ELF-1 (cell line): ENCODE results near the gene PTGDS.

Experiments used
- DNase-seq: peaks from one replicate; pipeline ENCODE4 v3.0.0-alpha.2; 2016; ENCODE audit warnings: low read depth, low spot score

PTGDS gene

GRCh38 chr9:136957901-136958300 lies 19.4 kb upstream of the PTGDS start:
- DNase-seq, result no peak

- no peak for DNase-seq
Measured at GRCh38 chr9:136958473-136958872, 18.8 kb upstream of the PTGDS start.

- no peak for DNase-seq
Measured at GRCh38 chr9:136958898-136959850, 18.1 kb upstream of the PTGDS start.

GRCh38 chr9:136960212-136960937 lies 16.9 kb upstream of the PTGDS start:
- no peak for DNase-seq

- no peak for DNase-seq
Measured at GRCh38 chr9:136960938-136961275, 16.4 kb upstream of the PTGDS start.

- peak; percentile 49 for DNase-seq
Measured at GRCh38 chr9:136961279-136962065, 15.8 kb upstream of the PTGDS start.

GRCh38 chr9:136962163-136962562 lies 15.1 kb upstream of the PTGDS start:
- DNase-seq, result no peak

GRCh38 chr9:136962701-136963248 lies 14.5 kb upstream of the PTGDS start:
- DNase-seq, result no peak

GRCh38 chr9:136963341-136963740 lies 14.0 kb upstream of the PTGDS start:
- DNase-seq, result no peak

- no peak for DNase-seq
Measured at GRCh38 chr9:136963751-136964150, 13.6 kb upstream of the PTGDS start.

GRCh38 chr9:136964171-136964689 lies 13.1 kb upstream of the PTGDS start:
- DNase-seq, result no peak

GRCh38 chr9:136964833-136965422 lies 12.4 kb upstream of the PTGDS start:
- DNase-seq, result no peak

GRCh38 chr9:136965771-136966484 lies 11.4 kb upstream of the PTGDS start:
- no peak for DNase-seq

GRCh38 chr9:136968333-136969127 lies 8.8 kb upstream of the PTGDS start:
- no peak for DNase-seq

GRCh38 chr9:136969150-136969549 lies 8.2 kb upstream of the PTGDS start:
- no peak for DNase-seq

- DNase-seq, result no peak
Measured at GRCh38 chr9:136969774-136970173, 7.5 kb upstream of the PTGDS start.

- DNase-seq, result no peak
Measured at GRCh38 chr9:136970361-136970760, 6.9 kb upstream of the PTGDS start.

GRCh38 chr9:136971746-136972145 lies 5.6 kb upstream of the PTGDS start:
- DNase-seq, result no peak

GRCh38 chr9:136972335-136972734 lies 5.0 kb upstream of the PTGDS start:
- DNase-seq, result no peak

- DNase-seq, result no peak
Measured at GRCh38 chr9:136972743-136973142, 4.6 kb upstream of the PTGDS start.
